ENCODE data around the gene LRRTM4.

- no peak for TF ChIP-seq POLR2A (IDR thresholded peaks at IDR 0.05; ENCODE audit: low read depth, low read length)
- no peak for TF ChIP-seq TAF1 (IDR thresholded peaks at IDR 0.05; ENCODE audit: low read depth, low read length)
- TF ChIP-seq POLR2AphosphoS5 (IDR thresholded peaks at IDR 0.05; ENCODE audit: low read depth, low read length) = no peak
- no peak for TF ChIP-seq POU2F2 (IDR thresholded peaks at IDR 0.05; ENCODE audit: low read depth, low read length)
- no peak for TF ChIP-seq PAX5 (IDR thresholded peaks at IDR 0.05; ENCODE audit: insufficient read depth, low read length, severe bottlenecking)
- no peak for TF ChIP-seq SPI1 (IDR thresholded peaks at IDR 0.05; ENCODE audit: low read depth, low read length)
Measured at GRCh38 chr2:76763276-76763675, 758.9 kb downstream of the LRRTM4 start.

All from GM12891 (cell line).